Loucy (cell line): ENCODE data around the gene DCDC1.

Source experiments
- EZH2phosphoT487 ChIP-seq: fragments of 200-600 bp; IDR thresholded peaks from 2 replicates; pipeline ENCODE4 v1.6.1; 2018; ENCODE audit warnings: antibody characterized with exemption, mild to moderate bottlenecking, moderate library complexity, borderline replicate concordance
- TF ChIP-seq, protein P1 (sequence below): fragments of 200-600 bp; sonication (generic); conservative IDR thresholded peaks from 2 replicates; pipeline ENCODE4 v1.5.1; 2014; ENCODE audit warnings: mild to moderate bottlenecking, antibody characterized with exemption, low read length

GRCh38 chr11:31264834-31265233 lies 104.7 kb downstream of the DCDC1 start:
- TF ChIP-seq, protein P1, sequence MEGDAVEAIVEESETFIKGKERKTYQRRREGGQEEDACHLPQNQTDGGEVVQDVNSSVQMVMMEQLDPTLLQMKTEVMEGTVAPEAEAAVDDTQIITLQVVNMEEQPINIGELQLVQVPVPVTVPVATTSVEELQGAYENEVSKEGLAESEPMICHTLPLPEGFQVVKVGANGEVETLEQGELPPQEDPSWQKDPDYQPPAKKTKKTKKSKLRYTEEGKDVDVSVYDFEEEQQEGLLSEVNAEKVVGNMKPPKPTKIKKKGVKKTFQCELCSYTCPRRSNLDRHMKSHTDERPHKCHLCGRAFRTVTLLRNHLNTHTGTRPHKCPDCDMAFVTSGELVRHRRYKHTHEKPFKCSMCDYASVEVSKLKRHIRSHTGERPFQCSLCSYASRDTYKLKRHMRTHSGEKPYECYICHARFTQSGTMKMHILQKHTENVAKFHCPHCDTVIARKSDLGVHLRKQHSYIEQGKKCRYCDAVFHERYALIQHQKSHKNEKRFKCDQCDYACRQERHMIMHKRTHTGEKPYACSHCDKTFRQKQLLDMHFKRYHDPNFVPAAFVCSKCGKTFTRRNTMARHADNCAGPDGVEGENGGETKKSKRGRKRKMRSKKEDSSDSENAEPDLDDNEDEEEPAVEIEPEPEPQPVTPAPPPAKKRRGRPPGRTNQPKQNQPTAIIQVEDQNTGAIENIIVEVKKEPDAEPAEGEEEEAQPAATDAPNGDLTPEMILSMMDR, result no peak
- no peak for TF ChIP-seq EZH2phosphoT487
